ENCODE measurements around the gene FCN2. TPM values are rescaled to one million over a fixed set of nuclear protein-coding genes. Genes with fewer than 3 reads are reported as not detected.

The FCN2 gene
- total and polyA plus RNA-seq, 2 of the 4 experiments (the other 2 are of a cell fraction): not detected

Small RNA genes within 50 kb of the gene (microRNA-seq; reads per million reads assigned to microRNA genes)
- not detected for gene AL603650.1 (ENCODE audit: insufficient read depth, insufficient read length)
- gene MIR3689A (ENCODE audit: insufficient read depth in 1 of 2, insufficient read length in 1 of 2, unreplicated experiment in 1 of 2): 0 reads per million in 2 experiments
- 0 reads per million in 2 experiments for gene MIR3689B (ENCODE audit: insufficient read depth in 1 of 2, insufficient read length in 1 of 2, unreplicated experiment in 1 of 2)
- 0 reads per million in 2 experiments for gene MIR3689C (ENCODE audit: insufficient read depth in 1 of 2, insufficient read length in 1 of 2, unreplicated experiment in 1 of 2)
- 0 reads per million in 2 experiments for gene MIR3689D1 (ENCODE audit: insufficient read depth in 1 of 2, insufficient read length in 1 of 2, unreplicated experiment in 1 of 2)
- 0 reads per million in 2 experiments for gene MIR3689D2 (ENCODE audit: insufficient read depth in 1 of 2, insufficient read length in 1 of 2, unreplicated experiment in 1 of 2)
- gene MIR3689E (ENCODE audit: insufficient read depth in 1 of 2, insufficient read length in 1 of 2, unreplicated experiment in 1 of 2): 0 reads per million in 2 experiments
- 0 reads per million in 2 experiments for gene MIR3689F (ENCODE audit: insufficient read depth in 1 of 2, insufficient read length in 1 of 2, unreplicated experiment in 1 of 2)

Small RNA genes within 50 kb of the gene (small RNA-seq; reads per million reads assigned to genes)
- gene AL603650.1: 0 reads per million in 5 experiments
- gene MIR3689A: 0 reads per million in 5 experiments
- gene MIR3689B: 0 reads per million in 5 experiments
- gene MIR3689C: 0 reads per million in 5 experiments
- gene MIR3689D1: 0 reads per million in 5 experiments
- gene MIR3689D2: 0 reads per million in 5 experiments
- gene MIR3689E: 0 reads per million in 5 experiments
- gene MIR3689F: 0 reads per million in 5 experiments

Other genes with a start within 250 kb of the FCN2 start
- 19.2 and 21.1 TPM in 2 replicates for gene COL5A1, start 239.0 kb upstream of the FCN2 start, total RNA-seq (2012; rRNA removed)
- 154 and 173 TPM in 2 replicates for gene COL5A1, start 239.0 kb upstream of the FCN2 start, polyA plus RNA-seq (2012; rRNA removed)
- gene FCN1, start 37.1 kb downstream of the FCN2 start, total RNA-seq (2012; rRNA removed): not detected in 2 replicates
- not detected in 2 replicates for gene FCN1, start 37.1 kb downstream of the FCN2 start, polyA plus RNA-seq (2012; rRNA removed)
- gene OLFM1, start 206.9 kb downstream of the FCN2 start, total RNA-seq (2012; rRNA removed): 0.28 and 0.36 TPM in 2 replicates
- gene OLFM1, start 206.9 kb downstream of the FCN2 start, polyA plus RNA-seq (2012; rRNA removed): 0.23 and 0.38 TPM in 2 replicates

All from IMR-90 (cell line).